HCT116 (cell line): ENCODE data around the gene MED27. TPM values are rescaled to one million over a fixed set of nuclear protein-coding genes. Genes with fewer than 3 reads are reported as not detected.

ENCODE experiments used
- ATAC-seq: fragments of 200-7000 bp; cut with Tn5 transposase; 2 replicates; pipeline ENCODE4 v1.9.1; 2020; ENCODE audit warnings: mild to moderate bottlenecking, moderate library complexity
- BruUV-seq: library from RNA; stranded (reverse); fragments of 400-500 nt; replicated peaks from 2 replicates; lab custom pipeline; 2021; lab: Mats Ljungman, UMichigan
- CTCF ChIA-PET: fragments of 300-600 bp; sonication (Branson Sonifier 250); formaldehyde crosslinking; loops from one replicate; lab custom pipeline; 2021; ENCODE audit warnings: antibody characterized with exemption; lab: Charles Lee
- POLR2A ChIA-PET: fragments of 300-600, 350-600 bp; sonication (Branson Sonifier 250); formaldehyde crosslinking; loops from one replicate; lab custom pipeline; 2021; ENCODE audit warnings: antibody characterized with exemption; lab: Charles Lee
- RAD21 ChIA-PET, 2 experiments: fragments of 300-600 bp; sonication (Branson Sonifier 250); formaldehyde crosslinking; loops; one replicate each; lab custom pipeline; 2023; ENCODE audit warnings: low total read pairs in 2 of 2; ENCODE audit not compliant: uncharacterized antibody in 2 of 2, unreplicated experiment in 2 of 2, low non-redundant PET in 1 of 2; lab: Charles Lee
- DNase-seq: peaks from one replicate; pipeline ENCODE4 v3.0.0-alpha.2; 2010; ENCODE audit warnings: low read depth, low spot score
- H2AFZ ChIP-seq: fragments of 200-600 bp; shearing (Covaris generic), sonication (generic); 2 replicates; pipeline ENCODE4 v1.6.1; 2017; ENCODE audit warnings: low read depth, mixed run types, mixed read lengths, antibody characterized with exemption, low read length; ENCODE audit not compliant: poor library complexity, severe bottlenecking
- H3K27ac ChIP-seq: 2 replicates; pipeline ENCODE4 v1.5.1; 2012; ENCODE audit warnings: low read depth, low read length
- H3K27me3 ChIP-seq: fragments of 200-600 bp; sonication (generic); 2 replicates; pipeline ENCODE4 v1.6.1; 2016; ENCODE audit warnings: mixed run types, low read length, mixed read lengths; ENCODE audit not compliant: insufficient read depth
- H3K36me3 ChIP-seq, 2 experiments: fragments of 200-500 bp in 1 of 2; fragments of 200-600 bp in 1 of 2; sonication (Bioruptor generic) in 1 of 2; sonication (generic) in 1 of 2; 2 replicates each; pipeline versions ENCODE4 v1.5.1 to v1.6.1; 2014 to 2016; ENCODE audit warnings: low read length in 2 of 2, inconsistent platforms in 1 of 2, mixed read lengths in 1 of 2, mixed run types in 1 of 2; ENCODE audit not compliant: insufficient read depth in 2 of 2, control insufficient read depth in 1 of 2
- H3K4me1 ChIP-seq, 2 experiments: fragments of 200-600 bp in 1 of 2; sonication (generic) in 1 of 2; 2 replicates each; pipeline versions ENCODE4 v1.5.1 to v1.6.1; 2012 to 2017; ENCODE audit warnings: low read length in 2 of 2, inconsistent platforms in 1 of 2, mild to moderate bottlenecking in 1 of 2, mixed read lengths in 1 of 2, mixed run types in 1 of 2, moderate library complexity in 1 of 2; ENCODE audit not compliant: insufficient read depth in 2 of 2, control insufficient read depth in 1 of 2
- H3K4me2 ChIP-seq: fragments of 200-600 bp; sonication (generic); 2 replicates; pipeline ENCODE4 v1.6.1; 2017; ENCODE audit warnings: mixed run types, low read length, mixed read lengths
- H3K4me3 ChIP-seq, 2 experiments: fragments of 200-600 bp in 1 of 2; sonication (generic) in 1 of 2; replicated peaks in 1 of 2; 2 replicates each; pipeline ENCODE4 v1.5.1; 2011 to 2016; ENCODE audit warnings: low read length in 2 of 2, control low read depth in 1 of 2, low read depth in 1 of 2, mild to moderate bottlenecking in 1 of 2, mixed read lengths in 1 of 2, mixed run types in 1 of 2
- H3K79me2 ChIP-seq: fragments of 200-600 bp; sonication (generic); 2 replicates; pipeline ENCODE4 v1.6.1; 2017; ENCODE audit warnings: mild to moderate bottlenecking, mixed run types, low read length, moderate library complexity, mixed read lengths; ENCODE audit not compliant: insufficient read depth
- H3K9ac ChIP-seq: fragments of 200-600 bp; sonication (generic); 2 replicates; pipeline ENCODE4 v1.6.1; 2016; ENCODE audit warnings: low read length, mixed read lengths
- H3K9me2 ChIP-seq: fragments of 200-600 bp; sonication (generic), shearing (Covaris generic); 2 replicates; pipeline ENCODE4 v1.6.1; 2017; ENCODE audit warnings: mixed run types, mild to moderate bottlenecking, moderate library complexity; ENCODE audit not compliant: insufficient read depth
- H3K9me3 ChIP-seq, 2 experiments: fragments of 200-500 bp in 1 of 2; fragments of 200-600 bp in 1 of 2; sonication (Bioruptor generic) in 1 of 2; sonication (generic) in 1 of 2; 2 replicates each; pipeline ENCODE4 v1.6.1; 2014 to 2017; ENCODE audit warnings: low read length in 2 of 2, mixed read lengths in 2 of 2, inconsistent platforms in 1 of 2, low read depth in 1 of 2, mild to moderate bottlenecking in 1 of 2, mixed run types in 1 of 2, moderate library complexity in 1 of 2; ENCODE audit not compliant: control insufficient read depth in 1 of 2, insufficient read depth in 1 of 2
- H4K20me1 ChIP-seq: fragments of 200-600 bp; sonication (generic), shearing (Covaris generic); 2 replicates; pipeline ENCODE4 v1.6.1; 2017; ENCODE audit warnings: mixed run types, mild to moderate bottlenecking, moderate library complexity; ENCODE audit not compliant: insufficient read depth
- ATF3 ChIP-seq: IDR thresholded peaks from 2 replicates; pipeline ENCODE4 v1.6.1; 2012
- ELF1 ChIP-seq: IDR thresholded peaks from 2 replicates; pipeline ENCODE4 v1.6.1; 2012; ENCODE audit warnings: low read depth, borderline replicate concordance
- EZH2 ChIP-seq: fragments of 200-600 bp; sonication (generic); IDR thresholded peaks from 2 replicates; pipeline ENCODE4 v1.6.1; 2017; ENCODE audit warnings: antibody characterized with exemption, mixed run types
- EZH2phosphoT487 ChIP-seq: fragments of 200-600 bp; IDR thresholded peaks from 2 replicates; pipeline ENCODE4 v1.6.1; 2018; ENCODE audit warnings: antibody characterized with exemption, borderline replicate concordance
- FOSL1 ChIP-seq: IDR thresholded peaks from 2 replicates; pipeline ENCODE4 v1.6.1; 2012; ENCODE audit warnings: low read depth
- POLR2A ChIP-seq: IDR thresholded peaks from 2 replicates; pipeline ENCODE4 v1.7.0; 2011; ENCODE audit warnings: borderline replicate concordance; ENCODE audit not compliant: insufficient read depth, insufficient read length; ENCODE audit errors: extremely low read depth
- RAD21 ChIP-seq: IDR thresholded peaks from 2 replicates; pipeline ENCODE4 v1.6.1; 2012; ENCODE audit warnings: low read depth, mild to moderate bottlenecking
- SIN3A ChIP-seq: IDR thresholded peaks from 2 replicates; pipeline ENCODE4 v1.6.1; 2012; ENCODE audit warnings: low read depth
- TCF7L2 ChIP-seq: IDR thresholded peaks from 2 replicates; pipeline ENCODE4 v1.7.0; 2011; ENCODE audit warnings: borderline replicate concordance, inconsistent platforms; ENCODE audit not compliant: insufficient read depth, insufficient read length; ENCODE audit errors: extremely low read depth
- ZFX ChIP-seq: fragments of 450-650 bp; IDR thresholded peaks from 2 replicates; pipeline ENCODE4 v1.6.1; 2017
- ZNF274 ChIP-seq: fragments of 200-500 bp; sonication (Bioruptor generic); IDR thresholded peaks from 2 replicates; pipeline ENCODE4 v1.6.1; 2014; ENCODE audit warnings: mild to moderate bottlenecking, low read depth, low read length, inconsistent platforms
- intact Hi-C: fragments of 100-400 bp; cut with micrococcal nuclease; formaldehyde crosslinking; loops from 2 replicates; pipeline ENCODE4 v1.10.0; 2022
- total RNA-seq: library from RNA; stranded (reverse); gene quantifications from one replicate; pipeline ENCODE4 v1.2.1, GENCODE V29; 2021; ENCODE audit not compliant: unreplicated experiment
- TF ChIP-seq, protein P1 (sequence below): IDR thresholded peaks from 2 replicates; pipeline ENCODE4 v1.6.1; 2011; ENCODE audit warnings: mild to moderate bottlenecking, low read length, moderate library complexity; ENCODE audit not compliant: insufficient replicate concordance; ENCODE audit errors: extremely low read depth

MED27 gene
- total RNA-seq, 1 experiment from 2014 or later, result 26.9 TPM

- Histone ChIP-seq H2AFZ (no peak overlapping the region), H3K9ac (no peak overlapping the region), H3K4me3 (no peak overlapping the region), H3K4me2 (no peak overlapping the region), H3K9me3 (no peaks in the 10 kb centered on the region), H4K20me1 (no peaks in the 10 kb centered on the region), H3K9me2 (no peaks in the 10 kb centered on the region), H3K79me2 (no peaks in the 10 kb centered on the region), H3K27ac (no peak overlapping the region)
- intact Hi-C loops, result no loop called here
- ChIA-PET CTCF (no interaction called here), POLR2A (no interaction called here)
- no peak for ATAC-seq
- no TSS peak for BruUV-seq
- TF ChIP-seq ATF3 (no peak), SIN3A (no peak), RAD21 (no peak), POLR2A (no peak), EZH2 (no peak), FOSL1 (no peak), EZH2phosphoT487 (no peak), ZNF274 (no peak), ZFX (no peak), ELF1 (no peak), TCF7L2 (no peak)
- TF ChIP-seq, protein P1, sequence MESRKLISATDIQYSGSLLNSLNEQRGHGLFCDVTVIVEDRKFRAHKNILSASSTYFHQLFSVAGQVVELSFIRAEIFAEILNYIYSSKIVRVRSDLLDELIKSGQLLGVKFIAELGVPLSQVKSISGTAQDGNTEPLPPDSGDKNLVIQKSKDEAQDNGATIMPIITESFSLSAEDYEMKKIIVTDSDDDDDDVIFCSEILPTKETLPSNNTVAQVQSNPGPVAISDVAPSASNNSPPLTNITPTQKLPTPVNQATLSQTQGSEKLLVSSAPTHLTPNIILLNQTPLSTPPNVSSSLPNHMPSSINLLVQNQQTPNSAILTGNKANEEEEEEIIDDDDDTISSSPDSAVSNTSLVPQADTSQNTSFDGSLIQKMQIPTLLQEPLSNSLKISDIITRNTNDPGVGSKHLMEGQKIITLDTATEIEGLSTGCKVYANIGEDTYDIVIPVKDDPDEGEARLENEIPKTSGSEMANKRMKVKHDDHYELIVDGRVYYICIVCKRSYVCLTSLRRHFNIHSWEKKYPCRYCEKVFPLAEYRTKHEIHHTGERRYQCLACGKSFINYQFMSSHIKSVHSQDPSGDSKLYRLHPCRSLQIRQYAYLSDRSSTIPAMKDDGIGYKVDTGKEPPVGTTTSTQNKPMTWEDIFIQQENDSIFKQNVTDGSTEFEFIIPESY, result no peak
- TF ChIP-seq, all 23 proteins: peak for 0
- Histone ChIP-seq H3K36me3 (no peaks in the 10 kb centered on the region), H3K4me1 (no peaks in the 10 kb centered on the region), H3K27me3 (no peaks in the 10 kb centered on the region)
- DNase-seq, result no peak
- RAD21 ChIA-PET, result no interaction called here
Observed at GRCh38 chr9:131946180-131946579, 133.5 kb downstream of the MED27 start.
